H1 (cell line): ENCODE measurements around the gene BRINP3. TPM values are rescaled to one million over a fixed set of nuclear protein-coding genes. Genes with fewer than 3 reads are reported as not detected.

ENCODE experiments used
- BACH1 ChIP-seq: IDR thresholded peaks from 2 replicates; pipeline ENCODE4 v1.6.1; 2012; ENCODE audit warnings: low read length, improper control_type of control experiment
- CHD7 ChIP-seq: fragments of 300-600 bp; sonication (generic); IDR thresholded peaks from 2 replicates; pipeline ENCODE4 v1.7.1; 2012; ENCODE audit warnings: low read length, moderate library complexity, mild to moderate bottlenecking, inconsistent platforms; ENCODE audit not compliant: insufficient replicate concordance
- SP2 ChIP-seq: IDR thresholded peaks from 2 replicates; pipeline ENCODE4 v1.6.1; 2012; ENCODE audit warnings: mild to moderate bottlenecking, low read length, inconsistent platforms
- TAF1 ChIP-seq: IDR thresholded peaks from 2 replicates; pipeline ENCODE4 v1.6.1; 2011; ENCODE audit warnings: mild to moderate bottlenecking, low read depth, low read length
- polyA plus RNA-seq, 7 experiments: library from polyadenylated mRNA; depleted of rRNA in 3 of 7; stranded (reverse) in 5 of 7; unstranded in 2 of 7; fragments of >200 nt in 5 of 7; fragments of 200-250 nt in 2 of 7; gene quantifications; 1 replicate in 5 of 7; 2 replicates in 1 of 7; 4 replicates in 1 of 7; pipeline versions ENCODE4 v1.2.1 to v1.2.3, GENCODE V29; 2011 to 2013; ENCODE audit warnings: missing spikeins in 2 of 7, mixed read lengths in 2 of 7
- total RNA-seq: library from RNA; stranded (reverse); fragmentation: NEBNext Ultra II Directional; extraction: Animal tissue kit (Norgen Biotek cat#: 25700); gene quantifications from 2 replicates; pipeline ENCODE4 v1.2.1, GENCODE V29; 2021

The BRINP3 gene
- total and polyA plus RNA-seq, 2 of the 8 experiments (the other 6 are each of a cell fraction or from before 2014, with no cell fraction given): not detected

DNA sequence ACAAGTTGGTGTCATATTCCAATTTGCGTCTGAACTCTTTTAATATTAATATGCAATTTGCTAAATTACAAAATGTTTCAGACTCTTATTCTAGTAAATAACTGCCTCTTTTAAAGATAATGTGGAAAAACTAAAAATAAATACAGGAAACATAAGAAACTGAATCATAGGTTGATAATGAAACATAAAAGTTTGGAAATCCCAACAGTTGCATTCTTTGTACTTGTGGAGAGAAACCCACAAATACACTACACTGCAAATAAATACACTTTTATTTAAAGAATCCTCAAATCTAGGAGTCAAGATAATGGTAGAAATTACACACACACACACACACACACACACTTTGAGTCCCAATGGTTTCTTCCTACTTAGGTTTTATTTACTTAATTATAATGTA, 5.2 kb downstream of the BRINP3 start (continued):
- TF ChIP-seq TAF1: no peak
- TF ChIP-seq SP2: no peak
- TF ChIP-seq BACH1: no peak
- no peak for TF ChIP-seq CHD7
